CD8-positive, alpha-beta memory T cell (primary cell): ENCODE results near the gene TEKT2. TPM values are rescaled to one million over a fixed set of nuclear protein-coding genes. Genes with fewer than 3 reads are reported as not detected.
A peak's percentile ranks its signal among the peaks of the same experiment; 100 is the strongest.

ENCODE experiments used
- CTCF ChIA-PET: fragments of 350-600 bp; sonication (Branson Sonifier 250); formaldehyde crosslinking; loops from one replicate; lab custom pipeline; 2021; ENCODE audit warnings: antibody characterized with exemption; lab: Charles Lee
- POLR2A ChIA-PET: fragments of 350-600 bp; sonication (Branson Sonifier 250); formaldehyde crosslinking; loops from one replicate; lab custom pipeline; 2021; ENCODE audit warnings: antibody characterized with exemption; lab: Charles Lee
- DNase-seq, 5 donors: peaks; one replicate each; pipeline versions ENCODE4 v3.0.0 to v3.0.0-alpha.2; 2020 to 2022; ENCODE audit warnings: mixed read lengths in 1 of 5
- H3K27ac ChIP-seq: one replicate; pipeline ENCODE4 v1.7.0; 2013; ENCODE audit warnings: low read depth, mild to moderate bottlenecking, low read length, moderate library complexity
- H3K27me3 ChIP-seq: 2 replicates; pipeline ENCODE4 v1.7.0; 2013; ENCODE audit warnings: low read length, mild to moderate bottlenecking; ENCODE audit not compliant: insufficient read depth, poor library complexity, severe bottlenecking
- H3K36me3 ChIP-seq: 2 replicates; pipeline ENCODE4 v1.7.0; 2013; ENCODE audit warnings: mild to moderate bottlenecking, low read length, moderate library complexity; ENCODE audit not compliant: insufficient read depth
- H3K4me1 ChIP-seq: 2 replicates; pipeline ENCODE4 v1.7.0; 2013; ENCODE audit warnings: mild to moderate bottlenecking, low read length, moderate library complexity; ENCODE audit not compliant: insufficient read depth
- H3K4me3 ChIP-seq: 2 replicates; pipeline ENCODE4 v1.7.0; 2013; ENCODE audit warnings: mild to moderate bottlenecking, low read length
- H3K9me3 ChIP-seq: 2 replicates; pipeline ENCODE4 v1.7.0; 2013; ENCODE audit warnings: mild to moderate bottlenecking, low read length
- H3K27ac Mint-ChIP-seq, 8 donors: one replicate each; pipeline ENCODE4 v1.8.0; 2020 to 2021; ENCODE audit warnings: mixed read lengths in 8 of 8, mild to moderate bottlenecking in 6 of 8, inconsistent platforms in 3 of 8, moderate library complexity in 3 of 8
- H3K27me3 Mint-ChIP-seq, 2 donors: one replicate each; pipeline ENCODE4 v1.8.0; 2020 to 2021; ENCODE audit warnings: mixed read lengths in 2 of 2, mild to moderate bottlenecking in 1 of 2, moderate library complexity in 1 of 2
- H3K36me3 Mint-ChIP-seq, 3 donors: one replicate each; pipeline ENCODE4 v1.8.0; 2020 to 2021; ENCODE audit warnings: mixed read lengths in 3 of 3, inconsistent platforms in 1 of 3, mild to moderate bottlenecking in 1 of 3
- H3K4me1 Mint-ChIP-seq, 3 donors: one replicate each; pipeline ENCODE4 v1.8.0; 2020 to 2021; ENCODE audit warnings: mixed read lengths in 3 of 3, inconsistent platforms in 1 of 3, mild to moderate bottlenecking in 1 of 3
- H3K4me3 Mint-ChIP-seq, 7 donors: one replicate each; pipeline ENCODE4 v1.8.0; 2020 to 2021; ENCODE audit warnings: mixed read lengths in 7 of 7, mild to moderate bottlenecking in 6 of 7, moderate library complexity in 4 of 7, inconsistent platforms in 2 of 7
- H3K9me3 Mint-ChIP-seq, 5 donors: one replicate each; pipeline ENCODE4 v1.8.0; 2020 to 2022; ENCODE audit warnings: mixed read lengths in 5 of 5, mild to moderate bottlenecking in 3 of 5, moderate library complexity in 2 of 5, inconsistent platforms in 1 of 5
- polyA plus RNA-seq: library from polyadenylated mRNA; unstranded; fragments of 300-500 nt; fragmentation: Illumina TruSeq; gene quantifications from one replicate; pipeline ENCODE4 v1.2.3, GENCODE V29; 2021
- total RNA-seq, 2 experiments: library from RNA; stranded (reverse); gene quantifications; one replicate each; pipeline ENCODE4 v1.2.3, GENCODE V29; 2021

TEKT2 gene
- total and polyA plus RNA-seq, 3 experiments from 2014 or later = not detected

DNA sequence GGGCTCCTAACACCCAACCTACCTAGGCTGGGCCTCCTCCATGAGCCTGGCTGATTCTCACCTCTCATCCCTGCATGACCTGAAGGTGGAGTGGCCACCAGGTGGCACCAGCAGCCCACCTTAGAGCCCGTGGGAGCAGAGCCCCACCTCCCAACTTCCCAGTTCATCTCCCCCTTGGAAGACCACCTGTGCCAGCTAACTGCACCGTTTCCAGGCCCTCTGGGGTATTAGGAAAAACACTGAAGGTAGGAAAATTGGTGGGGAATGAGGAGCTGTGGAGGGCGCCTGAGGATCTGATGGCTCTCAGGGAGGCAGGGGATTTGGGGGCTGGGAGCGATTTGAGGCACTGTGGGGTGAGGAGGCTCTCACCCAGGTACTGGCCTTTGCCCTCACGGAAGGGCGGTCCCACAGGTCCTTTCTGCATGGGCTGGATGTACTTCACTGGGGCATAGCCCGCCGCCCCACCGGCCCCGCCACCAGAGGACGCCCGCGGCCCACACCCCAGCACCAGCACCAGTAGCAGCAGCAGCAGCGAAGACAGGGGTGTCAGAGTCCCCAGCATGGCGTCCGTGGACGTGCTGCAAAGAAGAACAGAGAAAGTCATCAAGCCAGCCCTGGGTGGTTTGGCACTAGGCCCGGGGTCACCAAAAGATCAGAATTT lies 15.9 kb downstream of the TEKT2 start:
- Histone ChIP-seq H3K27ac (no peak overlapping the region), H3K9me3 (no peaks in the 10 kb centered on the region), H3K4me1 (no peaks in the 10 kb centered on the region), H3K27me3 (no peaks in the 10 kb centered on the region), H3K36me3 (peaks cover 11% of the 10 kb centered on the region), H3K4me3 (no peak overlapping the region)
- POLR2A ChIA-PET = no interaction called here
- Mint-ChIP-seq H3K27me3 (no peaks in the 10 kb centered on the region), H3K27ac (peak overlapping the region in 3 of 8 donors; percentile 29 to 90 (median 71)), H3K4me1 (peaks cover 0 to 7% (median 4%) of the 10 kb centered on the region in 3 donors), H3K4me3 (peak overlapping the region in 2 of 7 donors; percentile 39 to 54), H3K36me3 (peaks cover 0 to 18% (median 0%) of the 10 kb centered on the region in 3 donors), H3K9me3 (no peaks in the 10 kb centered on the region)
- CTCF ChIA-PET = interaction anchor here (0.8 to 9.0 kb wide), 11 partner anchors 11 to 268 kb away, joined by 3 to 76 read pairs (median 4); partner anchors contain the start of gene TRAPPC3
- DNase-seq = peak; percentile 58 to 83 (median 72)

DNA sequence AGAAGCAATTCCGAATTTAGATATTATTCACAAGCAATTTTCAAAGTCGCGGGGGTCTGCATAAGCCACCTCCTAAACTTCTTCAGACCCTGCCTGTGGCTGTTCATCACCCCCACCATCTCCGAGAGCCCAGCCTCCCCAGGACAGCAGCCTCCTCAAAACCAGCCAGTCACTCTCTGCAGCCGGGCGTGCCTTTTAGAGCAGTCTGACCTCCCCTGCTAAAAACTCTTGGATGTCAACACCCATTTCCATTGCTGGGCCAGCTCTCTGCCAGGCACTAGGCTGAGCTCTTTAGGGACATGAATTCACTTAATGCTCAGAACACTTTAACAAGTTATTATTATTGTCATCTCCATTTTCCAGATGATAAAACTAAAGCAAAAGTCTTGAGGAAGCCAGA lies 16.5 kb downstream of the TEKT2 start:
- H3K27me3 Mint-ChIP-seq = no peaks in the 10 kb centered on the region
- H3K27ac Mint-ChIP-seq = peak overlapping the region in 1 of 8 donors; percentile 71
- H3K9me3 Mint-ChIP-seq = no peaks in the 10 kb centered on the region
- Histone ChIP-seq H3K36me3 (peaks cover 7% of the 10 kb centered on the region), H3K4me3 (no peak overlapping the region), H3K27ac (no peak overlapping the region), H3K9me3 (no peaks in the 10 kb centered on the region), H3K4me1 (no peaks in the 10 kb centered on the region), H3K27me3 (no peaks in the 10 kb centered on the region)
- POLR2A ChIA-PET = no interaction called here
- CTCF ChIA-PET = interaction anchor here (0.8 to 9.0 kb wide), 10 partner anchors 11 to 267 kb away, joined by 3 to 76 read pairs (median 4); partner anchors contain the start of gene TRAPPC3
- DNase-seq = no peak
- H3K36me3 Mint-ChIP-seq = peaks cover 0 to 14% (median 0%) of the 10 kb centered on the region in 3 donors
- H3K4me1 Mint-ChIP-seq = peaks cover 0 to 7% (median 4%) of the 10 kb centered on the region in 3 donors
- H3K4me3 Mint-ChIP-seq = no peak overlapping the region

DNA sequence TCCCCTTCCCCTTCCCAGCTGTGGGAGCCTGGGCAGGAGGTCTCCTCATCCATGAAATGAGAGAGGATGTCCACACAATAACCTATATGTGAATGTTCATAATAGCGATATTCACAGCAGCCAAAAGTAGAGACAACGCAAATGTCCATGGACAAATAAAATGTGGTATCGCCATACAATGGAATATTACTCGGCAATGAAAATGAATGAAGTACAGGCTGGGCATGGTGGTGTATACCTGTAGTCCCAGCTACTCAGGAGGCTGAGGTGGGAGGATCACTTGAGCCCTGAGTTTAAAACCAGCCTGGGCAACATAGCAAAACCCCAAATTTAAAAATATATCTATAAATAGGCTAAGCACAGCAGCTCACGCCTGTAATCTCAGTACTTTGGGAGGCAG lies 17.7 kb downstream of the TEKT2 start:
- Histone ChIP-seq H3K4me1 (no peaks in the 10 kb centered on the region), H3K27me3 (no peaks in the 10 kb centered on the region), H3K9me3 (no peaks in the 10 kb centered on the region), H3K4me3 (no peak overlapping the region), H3K36me3 (no peaks in the 10 kb centered on the region), H3K27ac (no peak overlapping the region)
- no peak for DNase-seq
- H3K27ac Mint-ChIP-seq = no peak overlapping the region
- peaks cover 0 to 4% (median 0%) of the 10 kb centered on the region in 3 donors for H3K36me3 Mint-ChIP-seq
- H3K9me3 Mint-ChIP-seq = no peaks in the 10 kb centered on the region
- CTCF ChIA-PET = interaction anchor here (0.9 to 9.0 kb wide), 3 partner anchors 33 to 184 kb away, joined by 4 to 76 read pairs (median 4); no protein-coding TSS in a partner anchor
- peak overlapping the region in 1 of 7 donors; percentile 9 for H3K4me3 Mint-ChIP-seq
- POLR2A ChIA-PET = interaction anchor here (0.6 kb wide), 1 partner anchor 567 kb away, joined by 3 read pairs; no protein-coding TSS in a partner anchor
- peaks cover 0 to 2% of the 10 kb centered on the region in 2 donors for H3K27me3 Mint-ChIP-seq
- H3K4me1 Mint-ChIP-seq = peaks cover 0 to 7% (median 4%) of the 10 kb centered on the region in 3 donors

DNA sequence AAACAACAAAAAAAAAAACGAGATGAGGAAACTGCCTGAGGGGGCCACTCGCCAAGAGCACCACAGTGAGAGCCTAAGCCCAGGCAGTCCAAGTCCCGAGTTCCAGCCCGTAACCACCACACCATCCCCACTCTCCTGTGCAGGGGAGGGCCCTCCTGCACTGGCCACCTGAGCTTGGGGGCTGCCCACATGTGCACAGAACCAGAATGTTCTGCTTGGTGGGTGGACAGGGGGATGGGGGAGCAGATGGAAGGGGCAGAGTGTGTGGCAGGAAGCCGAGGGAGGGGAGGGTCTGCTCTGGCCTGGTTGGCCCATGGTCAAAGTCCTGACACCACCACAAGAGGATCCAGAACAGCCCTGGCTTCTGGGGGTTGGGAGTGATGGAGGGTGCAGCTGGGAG lies 22.4 kb downstream of the TEKT2 start:
- ChIA-PET CTCF (interaction anchor here (1.0 to 2.8 kb wide), 4 partner anchors 13 to 81 kb away, joined by 3 to 12 read pairs (median 4); no protein-coding TSS in a partner anchor), POLR2A (no interaction called here)
- Mint-ChIP-seq H3K9me3 (no peaks in the 10 kb centered on the region), H3K27me3 (peaks cover 0 to 2% of the 10 kb centered on the region in 2 donors), H3K36me3 (peaks cover 0 to 1% (median 0%) of the 10 kb centered on the region in 3 donors), H3K4me3 (no peak overlapping the region), H3K27ac (no peak overlapping the region), H3K4me1 (peaks cover 14 to 27% (median 16%) of the 10 kb centered on the region in 3 donors)
- Histone ChIP-seq H3K4me3 (no peak overlapping the region), H3K27me3 (no peaks in the 10 kb centered on the region), H3K9me3 (no peaks in the 10 kb centered on the region), H3K27ac (no peak overlapping the region), H3K36me3 (no peaks in the 10 kb centered on the region), H3K4me1 (peaks cover 12% of the 10 kb centered on the region)
- DNase-seq = no peak

DNA sequence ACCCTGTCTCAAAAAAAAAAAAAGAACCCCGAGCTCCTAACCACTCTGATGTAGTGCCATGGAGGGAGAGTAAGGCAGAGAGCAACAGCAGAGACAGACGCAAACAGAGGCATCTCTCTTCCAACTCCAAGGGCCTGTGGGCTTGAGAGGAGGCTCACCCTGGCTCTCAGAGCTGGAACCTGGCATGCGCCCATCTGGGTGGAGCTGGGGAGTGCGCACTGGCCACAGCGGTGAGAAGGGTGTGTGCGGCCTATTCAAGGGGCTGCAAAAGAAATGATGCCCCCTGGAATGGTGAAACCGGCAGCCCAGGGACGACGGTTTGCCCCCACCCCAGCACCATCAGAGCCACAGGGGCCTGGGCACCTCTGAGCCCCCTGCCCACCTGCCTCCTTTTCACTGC lies 23.5 kb downstream of the TEKT2 start:
- H3K27me3 ChIP-seq = no peaks in the 10 kb centered on the region
- ChIA-PET CTCF (interaction anchor here (0.5 to 2.8 kb wide), 4 partner anchors 11 to 109 kb away, joined by 3 to 12 read pairs (median 3); no protein-coding TSS in a partner anchor), POLR2A (no interaction called here)
- H3K27me3 Mint-ChIP-seq = peaks cover 0 to 2% of the 10 kb centered on the region in 2 donors
- H3K27ac Mint-ChIP-seq = no peak overlapping the region
- H3K9me3 Mint-ChIP-seq = no peaks in the 10 kb centered on the region
- H3K4me1 ChIP-seq = peaks cover 12% of the 10 kb centered on the region
- H3K36me3 ChIP-seq = no peaks in the 10 kb centered on the region
- no peak for DNase-seq
- H3K36me3 Mint-ChIP-seq = peaks cover 0 to 1% (median 0%) of the 10 kb centered on the region in 3 donors
- no peak overlapping the region for H3K27ac ChIP-seq
- no peaks in the 10 kb centered on the region for H3K9me3 ChIP-seq
- H3K4me3 ChIP-seq = no peak overlapping the region
- no peak overlapping the region for H3K4me3 Mint-ChIP-seq
- peaks cover 16 to 34% (median 19%) of the 10 kb centered on the region in 3 donors for H3K4me1 Mint-ChIP-seq

DNA sequence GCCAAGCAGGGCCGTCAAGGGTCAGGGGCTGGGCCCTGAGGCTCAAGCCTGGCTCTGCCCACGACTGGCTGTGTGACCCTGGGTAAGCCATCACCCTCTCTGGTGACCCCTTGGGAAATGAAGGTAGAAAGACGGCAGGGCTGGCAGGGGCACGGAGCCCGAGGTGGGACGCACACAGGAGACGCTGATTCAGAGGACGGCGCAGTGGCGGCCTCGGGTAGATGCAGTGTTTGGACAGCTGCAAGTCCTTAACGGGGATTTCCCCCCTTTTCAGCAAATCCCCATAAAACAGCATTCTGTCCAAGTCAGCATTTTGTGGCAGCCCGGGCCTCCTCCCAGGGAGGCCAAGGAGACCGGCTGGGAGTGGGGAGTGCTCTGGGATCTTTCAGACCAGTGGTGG lies 24.4 kb downstream of the TEKT2 start:
- H3K36me3 ChIP-seq = no peaks in the 10 kb centered on the region
- H3K27ac ChIP-seq = no peak overlapping the region
- CTCF ChIA-PET = no interaction called here
- no peak overlapping the region for H3K4me3 ChIP-seq
- H3K27me3 Mint-ChIP-seq = peaks cover 0 to 2% of the 10 kb centered on the region in 2 donors
- H3K27me3 ChIP-seq = no peaks in the 10 kb centered on the region
- no peak overlapping the region for H3K4me3 Mint-ChIP-seq
- H3K9me3 Mint-ChIP-seq = no peaks in the 10 kb centered on the region
- peak overlapping the region in 7 of 8 donors; percentile 17 to 70 (median 66) for H3K27ac Mint-ChIP-seq
- peaks cover 12% of the 10 kb centered on the region for H3K4me1 ChIP-seq
- H3K9me3 ChIP-seq = no peaks in the 10 kb centered on the region
- POLR2A ChIA-PET = no interaction called here
- DNase-seq = no peak
- H3K4me1 Mint-ChIP-seq = peaks cover 16 to 35% (median 19%) of the 10 kb centered on the region in 3 donors
- H3K36me3 Mint-ChIP-seq = peaks cover 0 to 1% (median 0%) of the 10 kb centered on the region in 3 donors

DNA sequence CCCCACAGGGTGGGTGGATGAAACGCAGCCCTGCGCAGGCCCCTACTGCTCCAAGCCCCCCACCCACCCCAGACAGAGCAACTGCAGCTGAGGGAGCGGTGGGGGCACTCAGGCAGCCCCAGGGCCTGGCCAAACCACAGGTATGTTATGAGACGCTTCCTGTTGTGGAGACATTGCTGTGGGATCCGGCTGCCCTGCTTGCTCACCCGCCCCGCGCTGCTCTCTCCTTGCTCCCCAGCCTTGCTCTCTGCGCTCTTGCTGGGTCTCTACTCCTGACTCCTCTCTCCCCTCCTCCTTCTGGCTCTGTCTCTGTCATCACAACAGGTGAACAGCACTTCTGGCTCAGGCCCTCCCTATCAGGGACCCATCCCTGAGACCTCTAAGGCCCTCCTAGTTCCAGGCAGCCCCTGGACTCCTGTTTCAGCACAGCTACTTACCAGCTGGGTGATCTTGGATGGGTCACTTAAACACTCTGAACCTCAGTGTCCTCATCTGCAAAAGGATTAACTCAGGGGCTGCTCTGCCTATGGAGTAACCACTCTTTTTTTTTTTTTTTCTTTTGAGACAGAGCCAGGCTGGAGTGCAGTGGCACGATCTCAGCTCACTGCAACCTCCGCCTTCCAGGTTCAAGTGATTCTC lies 25.3 kb downstream of the TEKT2 start:
- peaks cover 0 to 2% of the 10 kb centered on the region in 2 donors for H3K27me3 Mint-ChIP-seq
- ChIA-PET CTCF (interaction anchor here (0.7 to 2.4 kb wide), 3 partner anchors 26 to 115 kb away, joined by 3 to 9 read pairs (median 4); partner anchors contain the start of genes THRAP3 and TRAPPC3), POLR2A (interaction anchor here (1.0 kb wide), 1 partner anchor 26 kb away, joined by 6 read pairs; no protein-coding TSS in a partner anchor)
- Histone ChIP-seq H3K27ac (no peak overlapping the region), H3K36me3 (no peaks in the 10 kb centered on the region), H3K4me1 (peaks cover 12% of the 10 kb centered on the region), H3K9me3 (no peaks in the 10 kb centered on the region), H3K4me3 (no peak overlapping the region), H3K27me3 (no peaks in the 10 kb centered on the region)
- peak in 4 of 5 donors; percentile 10 to 72 (median 55) for DNase-seq
- H3K4me3 Mint-ChIP-seq = peak overlapping the region in 6 of 7 donors; percentile 4 to 65 (median 27)
- H3K27ac Mint-ChIP-seq = peak overlapping the region in 6 of 8 donors; percentile 59 to 87 (median 80)
- H3K36me3 Mint-ChIP-seq = peaks cover 0 to 1% (median 0%) of the 10 kb centered on the region in 3 donors
- H3K4me1 Mint-ChIP-seq = peaks cover 16 to 35% (median 19%) of the 10 kb centered on the region in 3 donors
- H3K9me3 Mint-ChIP-seq = no peaks in the 10 kb centered on the region
